Measurements from ENCODE around the gene SLC2A9. TPM values are rescaled to one million over a fixed set of nuclear protein-coding genes. Genes with fewer than 3 reads are reported as not detected.

SLC2A9 gene
- total and polyA plus RNA-seq, 9 donors: 1.2 to 10.1 (median 4.8) TPM

GRCh38 chr4:9825049-9825448, 196.2 kb downstream of the SLC2A9 start:
- 87 to 92% (median 87%) methylated on average over 3 of the region's 3 CpGs for WGBS, 3 donors
- Histone ChIP-seq H3K27ac (no peak overlapping the region), H3K4me3 (no peak overlapping the region), H3K4me1 (ENCODE audit: insufficient read depth) (no peaks in the 10 kb centered on the region), H3K27me3 (no peaks in the 10 kb centered on the region), H3K36me3 (no peaks in the 10 kb centered on the region), H3K9me3 (no peaks in the 10 kb centered on the region)
- TF ChIP-seq EP300 (IDR thresholded peaks at IDR 0.05) (no peak), POLR2A (IDR thresholded peaks at IDR 0.05) (no peak), CTCF (IDR thresholded peaks at IDR 0.05) (no peak)
- intact Hi-C loops (cut with DNase I): no loop called here
- no peak for DNase-seq

- Histone ChIP-seq H3K4me1 (ENCODE audit: insufficient read depth) (no peaks in the 10 kb centered on the region), H3K9me3 (peaks cover 0 to 4% of the 10 kb centered on the region in 2 donors), H3K27me3 (no peaks in the 10 kb centered on the region), H3K36me3 (no peaks in the 10 kb centered on the region), H3K27ac (no peak overlapping the region), H3K4me3 (no peak overlapping the region)
- intact Hi-C loops (cut with DNase I): no loop called here
- 71 to 75% (median 73%) methylated on average over 5 of the region's 5 CpGs for WGBS, 3 donors
- no peak for TF ChIP-seq EP300 (IDR thresholded peaks at IDR 0.05)
- no peak for TF ChIP-seq CTCF (IDR thresholded peaks at IDR 0.05)
- TF ChIP-seq POLR2A (IDR thresholded peaks at IDR 0.05): no peak
- DNase-seq: no peak
These were observed 201.0 kb downstream of the SLC2A9 start for GRCh38 chr4:9820343-9820742.

- Histone ChIP-seq H3K36me3 (no peaks in the 10 kb centered on the region), H3K9me3 (peaks cover 0 to 4% of the 10 kb centered on the region in 2 donors), H3K4me1 (ENCODE audit: insufficient read depth) (no peaks in the 10 kb centered on the region), H3K4me3 (no peak overlapping the region), H3K27ac (no peak overlapping the region), H3K27me3 (no peaks in the 10 kb centered on the region)
- intact Hi-C loops (cut with DNase I): no loop called here
- no peak for DNase-seq
- 94 to 96% (median 96%) methylated on average over 3 of the region's 3 CpGs for WGBS, 3 donors
- TF ChIP-seq POLR2A (IDR thresholded peaks at IDR 0.05) (no peak), CTCF (IDR thresholded peaks at IDR 0.05) (no peak), EP300 (IDR thresholded peaks at IDR 0.05) (no peak)
These were observed 205.0 kb downstream of the SLC2A9 start for GRCh38 chr4:9816285-9816684.

- TF ChIP-seq EP300 (IDR thresholded peaks at IDR 0.05) (no peak), POLR2A (IDR thresholded peaks at IDR 0.05) (no peak), CTCF (IDR thresholded peaks at IDR 0.05) (no peak)
- Histone ChIP-seq H3K4me1 (ENCODE audit: insufficient read depth) (no peaks in the 10 kb centered on the region), H3K9me3 (peaks cover 0 to 4% of the 10 kb centered on the region in 2 donors), H3K4me3 (no peak overlapping the region), H3K27ac (no peak overlapping the region), H3K27me3 (no peaks in the 10 kb centered on the region), H3K36me3 (no peaks in the 10 kb centered on the region)
- 29 to 36% (median 36%) methylated on average over 4 of the region's 4 CpGs for WGBS, 3 donors
- no peak for DNase-seq
- intact Hi-C loops (cut with DNase I): no loop called here
These were observed 208.6 kb downstream of the SLC2A9 start for GRCh38 chr4:9812501-9813340.
